ENCODE data around the gene TGM6.

DNA sequence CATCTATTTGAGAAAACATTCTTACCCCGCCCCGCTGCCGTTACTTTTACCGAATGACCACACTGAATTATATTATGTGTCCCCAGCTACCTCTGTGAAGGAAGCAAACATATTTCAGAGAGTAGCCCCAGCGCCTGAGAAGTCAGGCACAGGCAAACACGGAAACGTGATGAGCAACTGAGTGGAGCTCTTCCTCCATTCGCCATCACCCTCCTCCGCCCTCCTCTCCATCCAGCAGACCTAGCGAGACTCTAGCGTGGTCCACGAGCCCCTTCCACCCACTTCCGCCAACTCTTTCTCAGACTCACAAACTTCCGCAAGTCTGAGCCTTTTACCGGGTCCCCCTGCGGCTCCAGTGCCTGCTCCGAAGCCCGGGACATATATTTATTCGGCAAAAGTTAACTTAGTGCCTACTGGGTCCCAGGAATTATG, 89.3 kb downstream of the TGM6 start:
- TF ChIP-seq ZNF282 (CRISPR knock-in tag; IDR thresholded peaks at IDR 0.05) (no peak), MAFG (tag; conservative IDR thresholded peaks at IDR 0.05) (no peak), RBM22 (IDR thresholded peaks at IDR 0.05; ENCODE audit: low read depth, low read length, poor library complexity, severe bottlenecking) (no peak), BRF1 (IDR thresholded peaks at IDR 0.05; ENCODE audit: borderline replicate concordance, extremely low read depth, insufficient read length) (no peak), SLC30A9 (CRISPR knock-in tag; IDR thresholded peaks at IDR 0.05) (no peak)

All from K562 (cell line).